G401 (cell line): ENCODE measurements around the gene DLX3. TPM values are rescaled to one million over a fixed set of nuclear protein-coding genes. Genes with fewer than 3 reads are reported as not detected.

Experiments used
- DNase-seq: peaks from one replicate; pipeline ENCODE4 v3.0.0-alpha.2; 2015; ENCODE audit warnings: low spot score
- in situ Hi-C: cut with HindIII; loops from 2 replicates; pipeline ENCODE4 v1.10.0; 2016; ENCODE audit warnings: low sequenced_read_pairs, mixed read lengths
- total RNA-seq: library from RNA; depleted of rRNA; stranded (reverse); fragments of >200 nt; shearing (Covaris generic); gene quantifications from 2 replicates; pipeline ENCODE4 v1.2.3, GENCODE V29; 2014

The DLX3 gene
- total RNA-seq, 1 experiment from 2014 or later = 11.2 TPM

GRCh38 chr17:49994085-49995054 lies 654 bp downstream of the DLX3 start:
- DNase-seq = no peak
- in situ Hi-C loops = loop anchor here (5.0 kb wide), 1 partner anchor 92 kb away; no protein-coding TSS in a partner anchor

- in situ Hi-C loops = no loop called here
- no peak for DNase-seq
Measured at GRCh38 chr17:49993423-49994060, 1.5 kb downstream of the DLX3 start.

GRCh38 chr17:49992933-49993422 lies 2.0 kb downstream of the DLX3 start:
- no peak for DNase-seq
- in situ Hi-C loops = no loop called here

- in situ Hi-C loops = no loop called here
- DNase-seq = no peak
Measured at GRCh38 chr17:49992191-49992932, 2.7 kb downstream of the DLX3 start.

- in situ Hi-C loops = no loop called here
Measured at GRCh38 chr17:49991409-49991808, 3.6 kb downstream of the DLX3 start.

GRCh38 chr17:49990921-49991320 lies 4.1 kb downstream of the DLX3 start:
- DNase-seq = no peak
- in situ Hi-C loops = no loop called here

More at GRCh38 chr17:49991409-49991808, 3.6 kb downstream of the DLX3 start:
- DNase-seq = no peak

GRCh38 chr17:49990331-49990730 lies 4.7 kb downstream of the DLX3 start:
- in situ Hi-C loops = no loop called here
- no peak for DNase-seq

GRCh38 chr17:49989518-49989880 lies 5.5 kb downstream of the DLX3 start:
- DNase-seq = no peak
- in situ Hi-C loops = no loop called here

- DNase-seq = no peak
- in situ Hi-C loops = no loop called here
Measured at GRCh38 chr17:49987681-49988441, 7.2 kb downstream of the DLX3 start.

GRCh38 chr17:49987290-49987585 lies 7.8 kb downstream of the DLX3 start:
- no peak for DNase-seq
- in situ Hi-C loops = no loop called here

- no peak for DNase-seq
Measured at GRCh38 chr17:49986396-49987289, 8.4 kb downstream of the DLX3 start.

GRCh38 chr17:49985310-49985990 lies 9.6 kb downstream of the DLX3 start:
- no peak for DNase-seq
- in situ Hi-C loops = no loop called here

More at GRCh38 chr17:49986396-49987289, 8.4 kb downstream of the DLX3 start:
- in situ Hi-C loops = no loop called here

GRCh38 chr17:49984776-49985175 lies 10.2 kb downstream of the DLX3 start:
- in situ Hi-C loops = no loop called here
- DNase-seq = no peak

- no peak for DNase-seq
- in situ Hi-C loops = no loop called here
Measured at GRCh38 chr17:49984283-49984682, 10.7 kb downstream of the DLX3 start.

- DNase-seq = peak; percentile 53
Measured at GRCh38 chr17:49980703-49981197, 14.3 kb downstream of the DLX3 start.

GRCh38 chr17:49979748-49980479 lies 15.1 kb downstream of the DLX3 start:
- in situ Hi-C loops = loop anchor here (5.0 kb wide), 1 partner anchor 98 kb away; no protein-coding TSS in a partner anchor
- DNase-seq = no peak

More at GRCh38 chr17:49980703-49981197, 14.3 kb downstream of the DLX3 start:
- in situ Hi-C loops = no loop called here

- in situ Hi-C loops = loop anchor here (5.0 kb wide), 1 partner anchor 96 kb away; no protein-coding TSS in a partner anchor
Measured at GRCh38 chr17:49978501-49978900, 16.5 kb downstream of the DLX3 start.

More at GRCh38 chr17:49978501-49978900, 16.5 kb downstream of the DLX3 start:
- no peak for DNase-seq
